Eye (tissue), 1 donor: ENCODE results near the gene ARMC9.
"Not testable (repeated sequence)": the region's sequence is repeated elsewhere in the genome, so short reads cannot be mapped to it uniquely, and the experiment has no call there.

Source experiments
- DNase-seq: peaks from one replicate; pipeline ENCODE4 v3.0.0-alpha.2; 2015

Gene ARMC9

GRCh38 chr2:231369580-231370428 lies 171.4 kb downstream of the ARMC9 start:
- no peak for DNase-seq

GRCh38 chr2:231370429-231370748 lies 172.0 kb downstream of the ARMC9 start:
- no peak for DNase-seq

GRCh38 chr2:231370749-231371429 lies 172.5 kb downstream of the ARMC9 start:
- no peak for DNase-seq

- peak; percentile 74 for DNase-seq
Measured at GRCh38 chr2:231371430-231372054, 173.1 kb downstream of the ARMC9 start.

GRCh38 chr2:231372326-231372725 lies 173.9 kb downstream of the ARMC9 start:
- DNase-seq: no peak

- no peak for DNase-seq
Measured at GRCh38 chr2:231373184-231373583, 174.8 kb downstream of the ARMC9 start.

- no peak for DNase-seq
Measured at GRCh38 chr2:231373786-231374349, 175.4 kb downstream of the ARMC9 start.

- no peak for DNase-seq
Measured at GRCh38 chr2:231374771-231375170, 176.3 kb downstream of the ARMC9 start.

- DNase-seq: not testable (repeated sequence)
Measured at GRCh38 chr2:231375994-231376615, 177.7 kb downstream of the ARMC9 start.

- no peak for DNase-seq
Measured at GRCh38 chr2:231376857-231377256, 178.4 kb downstream of the ARMC9 start.

GRCh38 chr2:231378026-231378722 lies 179.7 kb downstream of the ARMC9 start:
- no peak for DNase-seq

- no peak for DNase-seq
Measured at GRCh38 chr2:231379266-231380215, 181.1 kb downstream of the ARMC9 start.

GRCh38 chr2:231380307-231380706 lies 181.9 kb downstream of the ARMC9 start:
- DNase-seq: no peak

- no peak for DNase-seq
Measured at GRCh38 chr2:231380991-231381847, 182.8 kb downstream of the ARMC9 start.

GRCh38 chr2:231382116-231382515 lies 183.7 kb downstream of the ARMC9 start:
- DNase-seq: no peak

GRCh38 chr2:231383416-231384108 lies 185.1 kb downstream of the ARMC9 start:
- DNase-seq: no peak

GRCh38 chr2:231384109-231384435 lies 185.6 kb downstream of the ARMC9 start:
- DNase-seq: no peak

- DNase-seq: no peak
Measured at GRCh38 chr2:231384970-231385369, 186.5 kb downstream of the ARMC9 start.

- no peak for DNase-seq
Measured at GRCh38 chr2:231385429-231385828, 187.0 kb downstream of the ARMC9 start.

- no peak for DNase-seq
Measured at GRCh38 chr2:231386446-231386845, 188.0 kb downstream of the ARMC9 start.
